Suppressor macrophage treated with lipopolysaccharide for 1 hour (primary cell): ENCODE measurements around the gene HOXD8.

Source experiments
- DNase-seq, 3 donors: peaks; one replicate each; pipeline ENCODE4 v3.0.0-alpha.2; 2020 to 2022

The HOXD8 gene

DNA sequence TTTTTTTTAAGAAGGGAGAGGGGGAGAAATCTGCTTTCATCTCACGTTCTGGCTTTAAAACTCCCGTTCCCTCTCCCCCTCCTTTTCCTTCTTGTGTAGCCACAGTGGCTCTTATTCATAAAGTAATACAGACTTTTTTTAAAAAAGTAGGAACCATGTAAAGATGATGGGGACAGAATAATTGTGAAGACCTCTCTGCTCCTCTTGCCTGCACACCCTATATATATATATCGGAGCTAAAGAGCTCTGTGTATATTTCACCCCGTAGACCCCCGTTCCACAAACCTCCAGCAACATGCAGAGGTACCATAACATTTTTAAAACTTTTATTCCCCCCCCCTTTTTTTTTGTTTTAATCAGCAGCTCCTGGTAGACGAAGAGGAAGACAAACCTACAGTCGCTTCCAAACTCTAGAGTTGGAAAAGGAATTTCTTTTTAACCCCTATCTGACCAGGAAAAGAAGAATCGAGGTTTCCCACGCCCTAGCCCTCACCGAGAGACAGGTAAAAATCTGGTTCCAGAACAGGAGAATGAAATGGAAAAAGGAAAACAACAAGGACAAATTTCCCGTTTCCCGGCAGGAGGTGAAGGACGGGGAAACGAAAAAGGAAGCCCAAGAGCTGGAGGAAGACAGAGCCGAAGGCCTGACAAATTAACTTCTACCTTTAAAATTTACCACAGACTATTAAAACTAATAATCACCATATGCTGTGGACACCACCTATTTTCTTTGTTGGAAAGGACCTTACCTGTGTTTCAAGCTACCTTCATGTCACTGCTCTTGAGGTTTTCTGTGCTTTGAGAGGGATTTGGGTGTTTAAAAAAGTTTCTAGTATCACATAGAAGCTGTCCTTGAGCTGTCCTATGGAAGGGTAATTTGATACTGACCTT lies 1.7 kb downstream of the HOXD8 start:
- no peak for DNase-seq

DNA sequence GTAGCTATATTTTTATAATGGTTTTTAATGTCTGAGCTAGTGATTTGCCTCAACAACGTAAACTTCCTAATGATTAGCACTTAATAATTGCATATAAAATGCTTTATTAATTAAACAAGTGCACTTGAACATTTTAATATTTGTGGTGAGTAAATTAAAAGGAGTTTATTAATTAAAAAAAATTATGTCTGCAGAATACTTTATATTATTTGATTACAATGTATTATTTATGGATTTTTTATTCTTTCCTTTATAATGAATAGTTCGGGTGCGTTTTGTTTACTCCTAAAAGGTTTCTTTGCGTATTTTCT lies 2.3 kb downstream of the HOXD8 start:
- DNase-seq, result no peak

- DNase-seq, result peak; percentile 38 to 49 (median 45)
These were observed 3.0 kb downstream of the HOXD8 start for GRCh38 chr2:176132205-176133171.

DNA sequence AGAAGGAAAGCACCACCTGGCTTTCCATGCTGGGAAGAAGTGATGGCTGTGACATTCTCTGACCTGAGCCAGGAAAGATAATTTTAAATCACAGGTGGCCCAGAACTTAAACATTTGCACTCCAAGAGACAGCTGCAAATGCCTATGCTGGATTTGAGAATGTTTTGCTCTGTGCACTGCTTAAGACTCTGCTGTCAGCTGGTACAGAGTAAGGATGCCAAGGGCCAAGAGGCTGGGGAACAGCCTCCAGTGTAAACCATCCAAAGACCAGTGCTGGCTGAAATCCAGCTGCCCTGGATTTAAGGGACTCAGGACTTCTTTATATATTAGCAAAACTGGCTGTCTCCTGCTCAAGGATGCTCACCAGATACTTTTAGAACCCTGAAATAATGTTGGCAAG lies 3.9 kb downstream of the HOXD8 start:
- no peak for DNase-seq

DNA sequence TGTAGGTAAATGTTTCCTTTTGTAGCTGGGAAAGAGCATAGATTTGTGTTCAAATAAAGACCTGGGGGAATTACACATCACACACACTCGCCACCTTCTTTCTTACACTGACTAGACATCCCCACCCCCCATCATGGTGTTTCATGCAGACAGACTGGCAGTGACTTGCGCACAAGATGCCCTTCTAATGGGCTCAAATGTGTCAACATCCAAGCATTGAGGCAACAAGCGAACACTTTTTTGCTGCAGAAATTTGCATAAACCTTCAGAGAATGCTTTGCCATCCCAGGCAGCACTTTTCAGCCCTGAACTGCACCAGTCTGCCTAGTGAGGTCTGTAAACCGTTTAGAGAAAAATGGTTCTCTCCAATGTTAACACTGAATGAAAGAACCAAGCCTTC lies 4.5 kb downstream of the HOXD8 start:
- no peak for DNase-seq

GRCh38 chr2:176135035-176135440 lies 5.5 kb downstream of the HOXD8 start:
- DNase-seq, result no peak

DNA sequence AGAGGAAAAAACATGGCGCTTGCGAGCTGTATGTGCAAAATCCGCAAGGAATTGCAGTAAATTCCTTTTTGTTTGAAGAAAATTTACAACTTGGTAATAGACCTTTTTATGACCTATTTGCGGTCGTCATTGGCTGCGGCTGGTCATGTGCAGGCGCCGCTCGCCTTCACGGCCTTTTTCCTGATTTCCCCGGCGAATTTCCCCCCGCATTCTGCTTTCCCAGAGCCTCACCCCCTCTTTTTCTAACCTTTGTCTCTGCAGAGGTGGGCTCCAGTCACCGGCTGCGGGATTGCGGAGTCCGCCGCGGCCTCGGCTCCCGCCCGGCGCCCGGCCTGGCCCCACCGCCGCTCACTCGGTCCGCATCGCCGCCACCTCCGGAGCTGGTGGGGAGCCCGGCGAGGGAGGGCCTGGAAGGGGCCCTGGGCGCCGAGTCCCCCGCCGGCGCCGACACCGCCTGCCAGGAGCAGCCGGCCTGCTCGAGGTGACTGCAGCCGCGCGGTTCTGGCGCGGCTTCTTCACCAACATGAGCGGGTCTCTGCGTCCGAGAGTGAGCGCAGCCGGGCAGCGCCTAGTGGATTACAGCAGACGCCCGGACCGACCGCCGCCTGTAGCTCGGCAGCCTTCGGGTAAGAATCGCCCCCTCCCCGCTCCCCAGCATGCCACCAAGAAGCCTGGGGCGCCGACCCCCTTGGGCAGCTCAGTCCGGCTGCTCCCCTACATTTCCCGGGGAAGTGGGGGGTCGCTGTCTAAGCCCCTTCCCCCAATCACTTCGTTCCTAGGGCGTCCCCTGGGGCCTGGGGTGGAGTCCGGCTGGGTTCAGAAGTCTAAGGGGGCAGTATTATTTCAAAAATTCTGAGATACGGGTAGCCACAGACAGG lies 7.1 kb downstream of the HOXD8 start:
- peak in 1 of 3 donors; percentile 32 for DNase-seq

DNA sequence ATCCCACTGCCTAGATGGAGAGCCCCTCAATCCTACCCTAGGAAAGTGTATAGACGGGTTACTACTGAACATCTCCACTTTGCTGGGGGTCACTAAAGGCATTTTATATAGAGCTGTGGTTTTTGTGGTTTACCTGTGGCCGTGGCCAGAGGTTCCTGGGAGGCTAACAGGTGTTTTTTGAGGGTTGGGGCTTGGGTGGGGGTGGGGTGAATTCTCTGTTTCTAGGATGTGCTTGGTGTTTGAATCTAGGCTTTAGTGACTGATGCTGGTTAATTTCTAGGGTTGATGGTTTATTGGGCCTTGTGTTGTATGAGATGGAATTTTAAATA lies 7.7 kb downstream of the HOXD8 start:
- no peak for DNase-seq

DNA sequence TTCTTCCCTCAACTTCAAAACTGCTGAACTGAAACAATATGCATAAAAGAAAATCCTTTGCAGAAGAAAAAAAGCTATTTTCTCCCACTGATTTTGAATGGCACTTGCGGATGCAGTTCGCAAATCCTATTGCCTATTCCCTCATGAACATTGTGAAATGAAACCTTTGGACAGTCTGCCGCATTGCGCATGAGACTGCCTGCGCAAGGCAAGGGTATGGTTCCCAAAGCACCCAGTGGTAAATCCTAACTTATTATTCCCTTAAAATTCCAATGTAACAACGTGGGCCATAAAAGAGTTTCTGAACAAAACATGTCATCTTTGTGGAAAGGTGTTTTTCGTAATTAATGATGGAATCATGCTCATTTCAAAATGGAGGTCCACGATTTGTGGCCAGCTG lies 8.4 kb downstream of the HOXD8 start:
- DNase-seq, result no peak

DNA sequence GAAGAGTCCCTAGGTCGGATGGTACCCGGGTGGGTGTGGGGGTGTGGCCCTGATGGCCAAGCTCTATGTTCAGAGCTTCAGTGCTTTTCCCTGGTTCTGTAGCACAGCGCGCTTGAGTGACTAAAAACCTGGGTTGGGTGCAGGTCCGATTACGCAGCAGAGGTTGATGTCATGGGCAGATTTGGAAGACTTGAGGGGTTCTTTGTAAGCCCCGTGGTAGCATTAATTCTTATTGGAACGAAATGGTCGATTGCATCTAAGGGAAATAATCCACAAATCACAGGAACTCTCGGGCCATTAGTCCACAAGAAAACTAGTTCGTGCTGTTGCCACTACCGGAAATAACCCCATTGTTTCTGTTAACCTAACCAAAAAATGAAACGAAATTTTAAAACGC lies 9.0 kb downstream of the HOXD8 start:
- DNase-seq, result no peak

GRCh38 chr2:176138923-176139660 lies 9.6 kb downstream of the HOXD8 start:
- DNase-seq, result no peak

GRCh38 chr2:176139661-176140512 lies 10.4 kb downstream of the HOXD8 start:
- no peak for DNase-seq

DNA sequence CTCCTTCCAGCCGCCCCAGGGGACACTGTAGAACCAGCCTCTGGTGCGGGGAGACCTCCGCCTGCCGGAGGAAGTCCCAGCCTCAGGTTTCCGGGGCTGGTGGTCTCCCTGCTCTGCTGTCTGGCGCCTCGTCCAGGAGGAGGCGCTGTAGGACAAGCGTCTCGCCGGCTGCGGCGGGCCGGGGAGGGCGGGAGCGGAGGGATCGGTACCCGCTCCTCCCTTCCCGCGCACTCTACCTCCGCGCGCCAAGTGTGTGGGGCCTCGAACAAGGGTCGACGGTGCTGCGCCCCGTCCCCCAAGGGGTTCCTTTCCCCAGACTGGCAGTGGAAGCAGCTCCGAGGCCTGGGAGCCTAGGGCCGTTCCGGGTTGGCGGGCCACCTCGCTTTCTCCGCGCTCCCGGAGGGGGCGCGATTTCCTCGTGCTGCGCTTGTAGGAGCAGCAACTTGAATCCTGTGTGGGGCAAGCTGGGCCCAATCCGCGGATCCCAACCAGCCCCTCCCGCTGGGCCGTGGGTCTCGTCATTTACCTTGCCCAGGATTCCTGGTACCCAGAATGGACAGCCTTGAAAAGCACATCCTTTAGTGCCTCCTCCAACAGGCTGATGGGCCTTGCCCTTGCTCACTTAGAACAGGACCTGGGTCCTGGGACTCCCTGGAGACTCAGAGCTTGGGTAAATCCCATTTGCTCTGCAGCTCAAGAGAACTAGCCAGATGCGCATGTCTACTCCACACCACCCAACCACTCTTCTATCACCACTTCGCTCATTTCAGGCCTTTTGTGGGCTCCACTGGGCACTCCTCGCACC lies 11.2 kb downstream of the HOXD8 start:
- peak; percentile 64 to 83 (median 70) for DNase-seq

DNA sequence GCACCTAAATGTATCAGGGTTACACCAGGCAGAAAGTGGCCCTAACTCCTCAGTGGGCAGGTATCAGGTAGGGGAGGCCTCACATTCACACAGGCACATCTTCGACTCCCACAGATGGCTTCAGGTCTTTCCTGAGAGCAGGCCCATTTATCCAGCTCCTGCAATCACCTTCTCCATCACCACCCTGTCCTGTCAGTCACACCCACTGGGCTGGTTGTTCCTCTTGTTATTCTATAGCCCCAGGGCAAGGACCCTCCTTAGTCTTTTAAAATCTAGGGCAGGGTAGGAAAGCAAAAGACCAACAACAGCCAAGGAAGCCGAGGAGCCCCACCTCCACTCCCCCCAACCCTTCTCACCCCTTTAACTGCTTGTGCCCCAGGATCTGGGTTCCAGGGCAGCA lies 12.8 kb downstream of the HOXD8 start:
- DNase-seq, result no peak

DNA sequence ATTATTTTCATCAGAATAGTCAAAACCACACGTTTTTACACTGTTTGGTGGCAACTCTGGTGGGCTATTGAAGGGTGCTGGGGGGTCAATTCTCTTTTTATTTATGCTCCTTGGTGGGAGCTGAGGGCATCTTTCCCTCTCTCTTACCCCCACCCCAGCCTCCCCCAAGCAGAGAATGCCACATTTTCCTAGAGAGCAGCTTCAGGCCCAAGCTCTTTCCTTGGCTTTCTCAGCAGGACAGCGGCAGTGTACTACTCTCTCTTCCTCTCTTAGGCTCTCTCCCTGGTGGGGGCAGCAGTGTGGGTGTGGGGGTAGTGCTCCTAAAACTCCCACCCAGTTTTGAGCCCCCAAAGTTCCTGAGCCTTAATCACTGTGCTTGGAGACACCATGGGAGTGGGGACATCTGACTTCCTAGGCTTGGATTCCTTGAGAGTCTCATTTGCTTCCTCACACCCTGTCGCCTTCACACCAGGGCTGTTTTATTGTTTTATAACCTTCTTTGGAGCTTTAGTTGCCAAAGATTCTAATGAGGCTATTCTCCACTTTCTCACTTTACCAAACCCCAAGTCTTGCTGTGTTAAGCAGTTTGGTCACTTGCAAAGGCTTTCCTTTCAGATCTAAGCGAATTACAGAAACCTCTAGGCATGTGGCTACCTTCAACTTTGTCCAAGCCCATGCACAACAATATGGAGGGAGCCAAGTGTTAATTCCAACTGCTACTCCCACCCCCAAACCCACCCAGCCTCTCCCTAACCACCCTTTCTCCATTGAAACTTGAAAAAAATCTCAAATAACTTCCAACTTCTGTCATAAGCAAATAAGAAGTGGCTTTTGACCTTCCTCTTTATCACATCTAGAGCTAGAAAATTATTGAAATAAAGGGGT lies 15.8 kb downstream of the HOXD8 start:
- DNase-seq, result no peak

DNA sequence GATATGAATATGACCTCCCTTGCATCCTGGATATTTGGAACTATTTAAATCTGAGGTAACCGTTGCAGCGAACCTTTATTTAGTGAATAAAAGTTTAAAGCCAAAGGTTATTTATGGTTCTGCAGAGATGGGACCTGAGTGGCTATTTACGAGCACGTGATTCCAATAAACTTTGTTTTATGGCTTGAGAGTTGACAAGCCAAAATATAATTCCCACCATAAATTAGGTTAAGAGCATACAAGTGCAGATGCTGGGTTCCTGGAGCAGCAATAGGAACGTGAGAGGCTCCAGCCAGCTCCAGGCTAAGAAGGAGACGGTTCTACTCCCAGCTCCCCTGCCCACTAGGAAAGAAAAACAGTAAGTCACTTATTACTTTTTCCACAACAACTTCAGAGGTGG lies 16.6 kb downstream of the HOXD8 start:
- no peak for DNase-seq

GRCh38 chr2:176146645-176147044 lies 17.1 kb downstream of the HOXD8 start:
- DNase-seq, result no peak

GRCh38 chr2:176147210-176147799 lies 17.8 kb downstream of the HOXD8 start:
- DNase-seq, result no peak
